Bone marrow (tissue), 2 donors: ENCODE data around the gene LRRFIP1.
"Not testable (repeated sequence)": the region's sequence is repeated elsewhere in the genome, so short reads cannot be mapped to it uniquely, and the experiment has no call there.

Experiments used
- DNase-seq, 2 donors: peaks; one replicate each; lab custom pipeline; 2025; lab: John Stamatoyannopoulos, UW

Gene LRRFIP1

GRCh38 chr2:237685408-237685807, 58.0 kb downstream of the LRRFIP1 start:
- DNase-seq: no peak

- no peak for DNase-seq
Observed at GRCh38 chr2:237686659-237687136, 59.3 kb downstream of the LRRFIP1 start.

GRCh38 chr2:237688081-237688480, 60.7 kb downstream of the LRRFIP1 start:
- DNase-seq: no peak

- not testable (repeated sequence) for DNase-seq
Observed at GRCh38 chr2:237688541-237688940, 61.2 kb downstream of the LRRFIP1 start.

- DNase-seq: peak in 1 of 2 donors; percentile 60
Observed at GRCh38 chr2:237689336-237690131, 62.1 kb downstream of the LRRFIP1 start.

GRCh38 chr2:237691029-237691907, 63.9 kb downstream of the LRRFIP1 start:
- no peak for DNase-seq

- peak; percentile 73 to 92 for DNase-seq
Observed at GRCh38 chr2:237691908-237692600, 64.7 kb downstream of the LRRFIP1 start.

- DNase-seq: no peak
Observed at GRCh38 chr2:237692601-237693290, 65.4 kb downstream of the LRRFIP1 start.

GRCh38 chr2:237693291-237693994, 66.1 kb downstream of the LRRFIP1 start:
- no peak for DNase-seq

GRCh38 chr2:237694415-237695194, 67.2 kb downstream of the LRRFIP1 start:
- no peak for DNase-seq

GRCh38 chr2:237695201-237695780, 67.9 kb downstream of the LRRFIP1 start:
- DNase-seq: peak in 1 of 2 donors; percentile 67

GRCh38 chr2:237696461-237696860, 69.1 kb downstream of the LRRFIP1 start:
- DNase-seq: no peak

GRCh38 chr2:237697586-237698357, 70.4 kb downstream of the LRRFIP1 start:
- DNase-seq: peak in 1 of 2 donors; percentile 16

- no peak for DNase-seq
Observed at GRCh38 chr2:237698358-237698694, 70.9 kb downstream of the LRRFIP1 start.

- no peak for DNase-seq
Observed at GRCh38 chr2:237699870-237700511, 72.6 kb downstream of the LRRFIP1 start.

GRCh38 chr2:237700512-237701032, 73.2 kb downstream of the LRRFIP1 start:
- DNase-seq: peak in 1 of 2 donors; percentile 60

- DNase-seq: no peak
Observed at GRCh38 chr2:237701033-237701858, 73.9 kb downstream of the LRRFIP1 start.
